A673 (cell line): ENCODE measurements around the gene DNHD1. TPM values are rescaled to one million over a fixed set of nuclear protein-coding genes. Genes with fewer than 3 reads are reported as not detected.
A peak's percentile ranks its signal among the peaks of the same experiment; 100 is the strongest.

Experiments
- BruUV-seq: library from RNA; stranded (reverse); fragments of 400-500 nt; replicated peaks from 2 replicates; lab custom pipeline; 2021; lab: Mats Ljungman, UMichigan
- CTCF ChIA-PET: fragments of 300-600 bp; sonication (Branson Sonifier 250); formaldehyde crosslinking; loops from one replicate; lab custom pipeline; 2022; ENCODE audit warnings: antibody characterized with exemption; lab: Charles Lee
- POLR2A ChIA-PET: fragments of 300-600 bp; sonication (Branson Sonifier 250); formaldehyde crosslinking; loops from one replicate; lab custom pipeline; 2022; ENCODE audit warnings: antibody characterized with exemption; ENCODE audit not compliant: low non-redundant PET; lab: Charles Lee
- DNase-seq: peaks from one replicate; pipeline ENCODE4 v3.0.0-alpha.2; 2015; ENCODE audit warnings: low spot score
- H3K27ac ChIP-seq: fragments of 200-600 bp; sonication (generic); 2 replicates; pipeline ENCODE4 v1.5.1; 2016; ENCODE audit warnings: mixed run types, low read depth, mild to moderate bottlenecking, mixed read lengths, antibody characterized with exemption, low read length; ENCODE audit not compliant: poor library complexity, severe bottlenecking
- H3K27me3 ChIP-seq: fragments of 200-600 bp; sonication (generic); replicated peaks from 2 replicates; pipeline ENCODE4 v1.6.1; 2017; ENCODE audit warnings: mixed run types, low read depth, mild to moderate bottlenecking, mixed read lengths, antibody characterized with exemption, low read length; ENCODE audit not compliant: insufficient read depth, poor library complexity
- H3K36me3 ChIP-seq: fragments of 200-600 bp; sonication (generic); 2 replicates; pipeline ENCODE4 v1.6.1; 2016; ENCODE audit warnings: mixed run types, mild to moderate bottlenecking, mixed read lengths, antibody characterized with exemption, low read length; ENCODE audit not compliant: insufficient read depth, poor library complexity, severe bottlenecking
- H3K4me1 ChIP-seq: fragments of 200-600 bp; sonication (generic); 2 replicates; pipeline ENCODE4 v1.6.1; 2017; ENCODE audit warnings: mixed run types, mild to moderate bottlenecking, mixed read lengths, antibody characterized with exemption, low read length; ENCODE audit not compliant: insufficient read depth, poor library complexity, severe bottlenecking
- H3K4me3 ChIP-seq: fragments of 200-600 bp; sonication (generic); 2 replicates; pipeline ENCODE4 v1.5.1; 2016; ENCODE audit warnings: low read depth, mixed run types, mild to moderate bottlenecking, mixed read lengths, low read length; ENCODE audit not compliant: poor library complexity, severe bottlenecking
- H3K9me3 ChIP-seq: fragments of 200-600 bp; sonication (generic); 2 replicates; pipeline ENCODE4 v1.6.1; 2016; ENCODE audit warnings: mixed run types, low read depth, mild to moderate bottlenecking, mixed read lengths, antibody characterized with exemption, low read length; ENCODE audit not compliant: poor library complexity, severe bottlenecking
- EZH2 ChIP-seq: fragments of 200-600 bp; sonication (generic); IDR thresholded peaks from 2 replicates; pipeline ENCODE4 v1.6.1; 2017; ENCODE audit warnings: borderline replicate concordance, low read depth, mild to moderate bottlenecking, mixed read lengths, antibody characterized with exemption, low read length; ENCODE audit not compliant: poor library complexity, severe bottlenecking
- intact Hi-C: fragments of 100-400 bp; cut with micrococcal nuclease; formaldehyde crosslinking; loops from one replicate; pipeline ENCODE4 v1.10.0; 2022; ENCODE audit not compliant: unreplicated experiment
- total RNA-seq: library from RNA; stranded (reverse); gene quantifications from 2 replicates; pipeline ENCODE4 v1.2.3, GENCODE V29; 2021
- TF ChIP-seq, protein P1 (sequence below): fragments of 300-800, 200-600 bp; sonication (generic); conservative IDR thresholded peaks from 2 replicates; pipeline ENCODE4 v1.5.1; 2017; ENCODE audit warnings: low read depth, mild to moderate bottlenecking, antibody characterized with exemption, low read length, moderate library complexity, mixed read lengths

Gene DNHD1
- total RNA-seq, 1 experiment from 2014 or later = 20.1 TPM

DNA sequence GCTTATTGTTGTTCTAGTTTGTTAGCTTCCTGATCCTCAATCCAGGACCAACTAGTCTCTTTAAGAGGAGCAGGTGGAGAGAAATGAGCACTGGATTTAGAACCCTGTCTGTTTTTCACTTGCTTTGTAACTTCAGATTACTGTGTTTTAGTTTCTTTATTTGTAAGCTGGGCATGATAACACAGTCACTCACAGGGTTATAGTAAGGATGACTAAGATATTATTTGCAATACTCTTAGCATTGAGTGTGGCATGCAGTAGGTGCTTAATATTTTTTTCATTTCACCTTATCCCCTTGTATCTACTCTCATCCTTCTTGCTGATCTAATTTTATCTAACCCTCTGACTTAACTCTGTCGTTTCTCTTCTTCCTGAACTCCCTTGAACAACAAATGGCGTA lies 33.8 kb downstream of the DNHD1 start:
- ChIA-PET POLR2A (no interaction called here), CTCF (interaction anchor here (0.6 to 1.6 kb wide), 16 partner anchors 18 to 227 kb away, joined by 3 to 18 read pairs (median 4); partner anchors contain the start of genes MRPL17 and SMPD1)
- Histone ChIP-seq H3K4me3 (no peak overlapping the region), H3K27ac (no peak overlapping the region), H3K4me1 (no peaks in the 10 kb centered on the region), H3K27me3 (no peaks in the 10 kb centered on the region), H3K36me3 (no peaks in the 10 kb centered on the region), H3K9me3 (no peaks in the 10 kb centered on the region)
- no TSS peak for BruUV-seq
- TF ChIP-seq EZH2 = no peak
- TF ChIP-seq, protein P1, sequence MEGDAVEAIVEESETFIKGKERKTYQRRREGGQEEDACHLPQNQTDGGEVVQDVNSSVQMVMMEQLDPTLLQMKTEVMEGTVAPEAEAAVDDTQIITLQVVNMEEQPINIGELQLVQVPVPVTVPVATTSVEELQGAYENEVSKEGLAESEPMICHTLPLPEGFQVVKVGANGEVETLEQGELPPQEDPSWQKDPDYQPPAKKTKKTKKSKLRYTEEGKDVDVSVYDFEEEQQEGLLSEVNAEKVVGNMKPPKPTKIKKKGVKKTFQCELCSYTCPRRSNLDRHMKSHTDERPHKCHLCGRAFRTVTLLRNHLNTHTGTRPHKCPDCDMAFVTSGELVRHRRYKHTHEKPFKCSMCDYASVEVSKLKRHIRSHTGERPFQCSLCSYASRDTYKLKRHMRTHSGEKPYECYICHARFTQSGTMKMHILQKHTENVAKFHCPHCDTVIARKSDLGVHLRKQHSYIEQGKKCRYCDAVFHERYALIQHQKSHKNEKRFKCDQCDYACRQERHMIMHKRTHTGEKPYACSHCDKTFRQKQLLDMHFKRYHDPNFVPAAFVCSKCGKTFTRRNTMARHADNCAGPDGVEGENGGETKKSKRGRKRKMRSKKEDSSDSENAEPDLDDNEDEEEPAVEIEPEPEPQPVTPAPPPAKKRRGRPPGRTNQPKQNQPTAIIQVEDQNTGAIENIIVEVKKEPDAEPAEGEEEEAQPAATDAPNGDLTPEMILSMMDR = no peak
- DNase-seq = no peak
- intact Hi-C loops = loop anchor here (1.0 to 5.0 kb wide), 3 partner anchors 71 to 176 kb away; partner anchors contain the start of genes ILK, MRPL17 and RRP8

DNA sequence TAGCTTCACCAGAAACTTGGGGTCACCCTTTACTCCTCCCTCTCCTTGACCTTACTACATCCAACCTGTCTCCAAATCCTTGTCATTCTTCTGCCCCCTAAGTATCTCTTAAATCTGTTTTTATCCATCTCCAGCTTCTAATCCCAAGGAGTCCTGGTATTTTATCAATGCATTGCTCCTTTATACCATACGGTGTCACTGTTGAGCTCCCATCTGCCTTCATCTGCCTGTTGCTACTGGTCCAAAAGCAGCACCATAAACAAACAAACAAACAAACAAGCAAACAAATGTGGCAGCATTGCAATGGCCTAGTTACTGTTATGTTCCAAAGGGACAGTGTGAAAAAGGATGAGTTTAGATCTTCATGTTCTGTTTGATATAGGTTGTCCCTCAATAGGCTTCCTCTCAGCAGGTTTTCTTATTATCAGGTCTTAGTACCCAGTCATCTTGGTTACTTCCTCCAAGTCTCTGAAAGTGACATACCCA lies 34.2 kb downstream of the DNHD1 start:
- Histone ChIP-seq H3K27me3 (no peaks in the 10 kb centered on the region), H3K36me3 (no peaks in the 10 kb centered on the region), H3K4me1 (no peaks in the 10 kb centered on the region), H3K9me3 (no peaks in the 10 kb centered on the region), H3K4me3 (no peak overlapping the region), H3K27ac (no peak overlapping the region)
- TF ChIP-seq, protein P1 = peak; percentile 78
- no peak for TF ChIP-seq EZH2
- BruUV-seq = no TSS peak
- POLR2A ChIA-PET = no interaction called here
- CTCF ChIA-PET = interaction anchor here (0.6 to 1.6 kb wide), 17 partner anchors 18 to 428 kb away, joined by 3 to 18 read pairs (median 4); partner anchors contain the start of genes MRPL17 and SMPD1
- intact Hi-C loops = loop anchor here (1.0 to 5.0 kb wide), 3 partner anchors 71 to 175 kb away; partner anchors contain the start of genes ILK, MRPL17 and RRP8
- DNase-seq = peak; percentile 54

DNA sequence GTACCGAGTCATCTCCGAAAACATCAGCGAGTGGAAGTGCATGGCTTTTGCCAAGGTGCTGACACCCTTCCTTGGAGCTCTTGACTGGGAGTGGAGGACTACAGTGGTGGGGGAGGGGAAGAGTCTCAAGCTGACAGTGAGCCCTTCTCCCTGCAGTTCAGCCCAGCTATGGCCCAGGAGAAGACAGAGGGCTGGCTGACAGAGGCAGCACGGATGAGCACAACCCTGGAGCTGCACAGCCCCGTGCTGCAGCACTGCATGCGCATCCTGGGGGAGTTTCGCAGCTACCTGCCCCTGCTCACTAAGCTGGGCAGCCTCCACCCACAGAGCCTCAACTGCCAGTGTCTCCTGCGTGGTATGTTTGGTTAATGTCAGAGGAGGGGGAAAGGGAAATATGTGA lies 41.4 kb downstream of the DNHD1 start:
- Histone ChIP-seq H3K27me3 (no peaks in the 10 kb centered on the region), H3K27ac (no peak overlapping the region), H3K9me3 (no peaks in the 10 kb centered on the region), H3K4me3 (no peak overlapping the region), H3K36me3 (no peaks in the 10 kb centered on the region), H3K4me1 (no peaks in the 10 kb centered on the region)
- no peak for DNase-seq
- no peak for TF ChIP-seq EZH2
- TF ChIP-seq, protein P1 = no peak
- intact Hi-C loops = no loop called here
- BruUV-seq = no TSS peak
- ChIA-PET POLR2A (no interaction called here), CTCF (no interaction called here)
